ENCODE data around the gene NIT1.

- no peak for TF ChIP-seq ATF1 (CRISPR knock-in tag; IDR thresholded peaks at IDR 0.05)
- TF ChIP-seq MLX (CRISPR knock-in tag; IDR thresholded peaks at IDR 0.05): no peak
- TF ChIP-seq, protein P1, sequence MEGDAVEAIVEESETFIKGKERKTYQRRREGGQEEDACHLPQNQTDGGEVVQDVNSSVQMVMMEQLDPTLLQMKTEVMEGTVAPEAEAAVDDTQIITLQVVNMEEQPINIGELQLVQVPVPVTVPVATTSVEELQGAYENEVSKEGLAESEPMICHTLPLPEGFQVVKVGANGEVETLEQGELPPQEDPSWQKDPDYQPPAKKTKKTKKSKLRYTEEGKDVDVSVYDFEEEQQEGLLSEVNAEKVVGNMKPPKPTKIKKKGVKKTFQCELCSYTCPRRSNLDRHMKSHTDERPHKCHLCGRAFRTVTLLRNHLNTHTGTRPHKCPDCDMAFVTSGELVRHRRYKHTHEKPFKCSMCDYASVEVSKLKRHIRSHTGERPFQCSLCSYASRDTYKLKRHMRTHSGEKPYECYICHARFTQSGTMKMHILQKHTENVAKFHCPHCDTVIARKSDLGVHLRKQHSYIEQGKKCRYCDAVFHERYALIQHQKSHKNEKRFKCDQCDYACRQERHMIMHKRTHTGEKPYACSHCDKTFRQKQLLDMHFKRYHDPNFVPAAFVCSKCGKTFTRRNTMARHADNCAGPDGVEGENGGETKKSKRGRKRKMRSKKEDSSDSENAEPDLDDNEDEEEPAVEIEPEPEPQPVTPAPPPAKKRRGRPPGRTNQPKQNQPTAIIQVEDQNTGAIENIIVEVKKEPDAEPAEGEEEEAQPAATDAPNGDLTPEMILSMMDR (IDR thresholded peaks at IDR 0.05): no peak
- no peak for TF ChIP-seq PRDM15 (CRISPR knock-in tag; IDR thresholded peaks at IDR 0.05)
- no peak for TF ChIP-seq ZNF121 (CRISPR knock-in tag; IDR thresholded peaks at IDR 0.05)
- no peak for TF ChIP-seq FOXK1 (CRISPR knock-in tag; IDR thresholded peaks at IDR 0.05)
- no peak for TF ChIP-seq ESRRA (CRISPR knock-in tag; IDR thresholded peaks at IDR 0.05; ENCODE audit: borderline replicate concordance)
- TF ChIP-seq MYBL2 (CRISPR knock-in tag; IDR thresholded peaks at IDR 0.05): no peak
- no peak for TF ChIP-seq JUN (CRISPR knock-in tag; IDR thresholded peaks at IDR 0.05)
- no peak for TF ChIP-seq IRF2 (CRISPR knock-in tag; IDR thresholded peaks at IDR 0.05; ENCODE audit: borderline replicate concordance, low read depth)
- TF ChIP-seq NR2C2 (CRISPR knock-in tag; IDR thresholded peaks at IDR 0.05): no peak
Observed at GRCh38 chr1:161138431-161138830, 20.5 kb downstream of the NIT1 start.

Data from WTC11 (cell line).